ENCODE results near the gene ENOX1.
"Not testable (repeated sequence)": the region's sequence is repeated elsewhere in the genome, so short reads cannot be mapped to it uniquely, and the experiment has no call there.

Gene ENOX1

DNA sequence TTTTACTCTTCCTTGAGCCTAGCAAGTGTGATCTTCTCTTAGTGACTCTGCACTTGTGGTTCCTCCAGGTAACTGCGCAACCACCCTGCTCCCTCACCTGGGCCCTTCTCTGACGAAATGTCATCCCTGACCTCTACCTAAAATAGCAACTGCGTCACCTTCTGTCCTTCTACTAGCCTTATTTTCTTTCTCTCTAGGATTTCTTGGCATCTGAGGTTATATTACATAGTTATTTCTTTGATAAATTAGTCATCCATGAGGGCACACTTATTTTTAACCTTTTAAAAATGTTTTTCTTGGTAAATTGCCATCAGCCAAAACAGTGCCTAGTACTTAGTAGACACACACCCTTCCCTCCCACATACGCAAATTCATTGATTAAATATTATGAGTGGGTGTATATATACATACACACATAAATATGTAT lies 355.5 kb downstream of the ENOX1 start:
- no peak for DNase-seq (ENCODE audit: low read depth)

DNA sequence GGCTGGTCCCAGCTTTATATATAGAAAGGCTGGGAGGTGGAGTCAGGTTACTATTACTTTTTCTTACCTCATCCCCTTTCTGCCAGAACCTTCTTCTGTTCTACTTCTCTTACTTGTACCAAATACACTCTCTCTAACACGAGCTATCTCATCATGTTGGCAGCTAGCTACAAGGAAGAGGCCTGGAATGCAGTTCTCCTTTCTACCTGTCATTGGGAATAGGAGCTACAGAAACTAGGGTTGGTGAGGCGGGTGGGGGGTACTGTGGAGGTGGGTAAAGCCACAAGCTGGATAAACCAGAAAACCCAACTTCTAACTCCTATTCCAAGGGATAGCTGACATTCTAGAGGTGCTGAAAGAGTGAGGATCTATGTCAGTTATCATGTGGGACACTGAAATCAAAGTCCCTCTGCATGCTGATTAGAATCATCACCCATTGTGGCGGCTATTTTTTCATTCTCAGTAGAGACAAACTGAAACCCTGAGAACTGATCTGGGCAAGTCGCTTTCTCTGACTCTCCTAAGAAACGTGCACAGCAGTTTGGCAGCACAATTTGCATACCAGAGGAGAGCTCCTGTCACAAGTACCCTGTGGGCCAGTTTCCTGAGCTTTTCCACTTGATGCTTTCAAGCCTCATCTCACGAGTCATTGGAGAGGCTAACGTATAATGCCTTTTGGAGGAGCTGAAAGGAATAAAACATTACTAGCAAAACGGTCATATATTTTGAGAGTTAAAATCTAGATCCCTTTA lies 358.1 kb downstream of the ENOX1 start:
- DNase-seq (ENCODE audit: low read depth): no peak

DNA sequence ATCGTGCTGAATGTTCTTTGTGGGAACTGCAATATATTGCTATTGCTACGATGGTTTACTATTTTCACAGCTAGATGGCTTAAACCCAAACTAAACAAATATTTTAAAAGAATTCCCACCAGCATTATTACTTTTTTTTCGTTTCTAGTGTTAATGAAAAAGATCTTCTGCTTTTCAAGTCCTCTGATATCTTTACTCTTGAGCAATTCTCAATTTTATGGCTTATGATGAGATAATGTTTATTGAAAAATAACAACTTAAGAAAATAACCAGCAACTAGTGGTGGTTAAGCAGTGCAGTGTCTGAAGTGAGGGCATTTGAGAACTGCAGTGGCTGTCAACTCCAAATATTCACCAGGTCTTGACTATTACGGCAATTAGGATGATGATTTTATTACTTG lies 360.4 kb downstream of the ENOX1 start:
- no peak for DNase-seq (ENCODE audit: low read depth)

DNA sequence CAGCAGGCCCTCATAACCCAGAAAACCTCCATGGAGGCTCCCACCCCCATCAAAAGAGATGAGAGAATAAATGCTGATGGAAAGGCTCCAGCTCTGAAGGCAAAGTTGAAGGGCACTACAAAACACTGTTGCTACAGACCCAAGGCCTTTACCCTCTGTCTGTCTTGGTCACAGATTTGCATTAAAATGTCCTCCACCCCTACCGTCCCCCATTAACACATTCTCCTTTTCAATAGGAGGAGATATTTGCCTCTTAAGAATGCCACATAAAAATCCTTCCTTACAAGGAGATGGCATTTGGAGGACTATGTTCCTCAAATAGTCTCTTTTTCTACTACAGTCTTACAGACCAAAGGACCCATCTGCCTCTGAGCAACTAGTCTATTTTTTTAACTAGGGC lies 361.5 kb downstream of the ENOX1 start:
- DNase-seq (ENCODE audit: low read depth): no peak

DNA sequence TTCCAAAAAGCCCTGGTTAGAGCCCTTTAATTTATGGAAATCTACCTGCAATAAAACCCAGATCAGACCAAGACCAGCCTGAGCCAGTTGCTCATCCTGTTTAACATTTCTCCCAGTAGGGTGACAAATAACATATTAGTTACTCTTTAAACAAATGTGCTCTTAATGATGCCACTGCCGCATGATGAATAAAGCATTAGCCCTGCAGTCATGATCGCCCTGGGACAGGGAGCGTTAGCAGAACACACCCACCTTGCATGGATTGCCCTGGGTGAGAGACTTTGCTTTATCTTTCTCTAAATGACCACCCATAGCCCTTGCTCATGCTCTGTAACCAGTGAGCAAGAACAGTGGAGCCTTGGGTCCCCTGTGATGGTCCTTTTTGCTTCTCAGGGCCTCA lies 362.4 kb downstream of the ENOX1 start:
- no peak for DNase-seq (ENCODE audit: low read depth)

DNA sequence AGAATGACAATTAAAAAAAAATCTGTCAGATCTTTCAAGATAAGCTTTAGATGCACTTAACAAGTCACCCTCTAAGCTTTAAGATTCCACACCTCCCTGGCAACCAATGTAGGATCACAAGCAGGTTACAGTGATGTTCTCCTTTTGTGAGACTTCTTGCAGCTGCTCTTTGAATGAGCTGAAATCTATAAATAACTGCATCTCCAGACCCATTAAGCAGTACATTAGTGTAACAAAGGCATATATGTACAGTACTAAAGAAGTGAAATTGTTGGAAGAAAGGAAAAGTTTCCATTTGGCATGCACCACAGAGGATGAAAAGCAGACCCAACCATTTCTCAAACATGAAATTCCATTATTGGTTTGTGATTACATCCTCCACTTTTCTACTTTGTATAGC lies 364.7 kb downstream of the ENOX1 start:
- DNase-seq (ENCODE audit: low read depth): no peak

DNA sequence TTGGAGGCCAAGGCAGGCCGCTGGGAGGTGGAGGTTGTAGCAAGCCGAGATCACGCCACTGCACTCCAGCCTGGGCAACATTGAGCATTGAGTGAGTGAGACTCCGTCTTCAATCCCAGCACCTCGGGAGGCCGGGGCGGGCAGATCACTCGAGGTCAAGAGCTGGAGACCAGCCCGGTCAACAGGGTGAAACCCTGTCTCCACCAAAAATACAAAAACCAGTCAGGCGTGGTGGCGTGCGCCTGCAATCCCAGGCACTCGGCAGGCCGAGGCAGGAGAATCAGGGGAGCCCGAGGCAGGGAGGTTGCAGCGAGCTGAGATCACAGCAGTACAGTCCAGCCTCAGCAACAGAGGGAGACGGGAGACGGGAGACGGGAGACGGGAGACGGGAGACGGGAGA lies 369.9 kb downstream of the ENOX1 start:
- DNase-seq (ENCODE audit: low read depth): not testable (repeated sequence)

DNA sequence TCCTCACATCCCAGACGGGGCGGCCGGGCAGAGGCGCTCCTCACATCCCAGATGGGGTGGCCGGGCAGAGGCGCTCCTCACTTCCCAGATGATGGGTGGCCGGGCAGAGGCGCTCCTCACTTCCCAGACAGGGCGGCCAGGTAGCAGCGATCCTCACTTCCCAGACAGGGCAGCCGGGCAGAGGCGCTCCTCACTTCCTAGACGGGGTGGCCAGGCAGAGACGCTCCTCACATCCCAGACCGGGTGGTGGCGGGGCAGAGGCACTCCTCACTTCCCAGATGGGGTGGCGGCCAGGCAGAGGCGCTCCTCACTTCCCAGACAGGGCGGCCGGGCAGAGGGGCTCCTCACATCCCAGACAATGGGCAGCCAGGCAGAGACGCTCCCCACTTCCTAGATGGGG lies 370.4 kb downstream of the ENOX1 start:
- not testable (repeated sequence) for DNase-seq (ENCODE audit: low read depth)

DNA sequence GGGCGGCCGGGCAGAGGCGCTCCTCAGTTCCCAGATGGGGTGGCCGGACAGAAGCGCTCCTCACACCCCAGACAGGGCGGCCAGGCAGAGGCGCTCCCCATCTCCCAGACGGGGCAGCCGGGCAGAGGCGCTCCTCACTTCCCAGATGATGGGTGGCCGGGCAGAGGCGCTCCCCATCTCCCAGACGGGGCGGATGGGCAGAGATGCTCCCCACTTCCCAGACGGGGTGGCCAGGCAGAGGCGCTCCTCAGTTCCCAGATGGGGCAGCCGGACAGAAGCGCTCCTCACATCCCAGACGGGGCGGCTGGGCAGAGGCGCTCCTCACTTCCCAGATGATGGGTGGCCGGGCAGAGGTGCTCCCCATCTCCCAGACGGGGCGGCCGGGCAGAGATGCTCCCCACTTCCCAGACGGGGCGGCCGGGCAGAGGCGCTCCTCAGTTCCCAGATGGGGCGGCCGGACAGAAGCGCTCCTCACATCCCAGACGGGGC lies 370.8 kb downstream of the ENOX1 start:
- not testable (repeated sequence) for DNase-seq (ENCODE audit: low read depth)

DNA sequence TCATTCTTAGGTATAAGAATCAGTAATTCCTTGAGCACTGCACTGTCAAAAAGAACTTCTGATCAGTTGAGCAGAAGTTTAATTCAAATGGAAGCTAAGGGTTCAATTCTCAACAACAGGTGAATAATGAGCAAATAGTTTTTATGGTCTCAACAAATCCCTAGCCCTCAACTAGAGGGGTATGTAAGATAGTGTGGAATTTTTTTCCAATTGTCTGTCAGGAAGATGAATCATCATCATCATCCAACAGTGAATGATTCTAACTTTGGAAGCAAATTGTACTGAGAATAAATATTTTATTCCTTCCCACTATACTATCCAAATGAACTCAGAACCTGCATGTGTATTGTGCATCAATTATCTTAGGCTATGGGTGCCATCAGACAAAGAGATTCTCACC lies 372.7 kb downstream of the ENOX1 start:
- DNase-seq (ENCODE audit: low read depth): no peak

DNA sequence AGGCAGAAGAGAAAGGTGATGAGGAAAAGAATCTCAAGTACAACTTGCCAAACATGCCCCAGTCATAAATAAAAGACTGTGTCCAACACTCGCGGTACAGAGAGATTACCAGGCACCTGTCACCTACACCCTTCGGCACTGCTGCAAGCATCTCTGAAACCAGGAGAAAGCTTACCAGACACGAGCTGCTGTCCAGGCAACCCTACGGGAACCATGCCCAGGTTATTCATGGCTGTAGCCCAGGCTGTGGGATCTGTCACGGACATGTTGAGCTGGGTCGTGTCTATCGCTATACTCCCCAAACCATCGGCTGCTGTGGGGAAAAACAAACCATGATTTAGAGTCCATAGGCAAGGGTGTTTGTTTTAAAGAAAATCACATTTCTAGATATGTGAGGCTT lies 375.0 kb downstream of the ENOX1 start:
- DNase-seq (ENCODE audit: low read depth): no peak

DNA sequence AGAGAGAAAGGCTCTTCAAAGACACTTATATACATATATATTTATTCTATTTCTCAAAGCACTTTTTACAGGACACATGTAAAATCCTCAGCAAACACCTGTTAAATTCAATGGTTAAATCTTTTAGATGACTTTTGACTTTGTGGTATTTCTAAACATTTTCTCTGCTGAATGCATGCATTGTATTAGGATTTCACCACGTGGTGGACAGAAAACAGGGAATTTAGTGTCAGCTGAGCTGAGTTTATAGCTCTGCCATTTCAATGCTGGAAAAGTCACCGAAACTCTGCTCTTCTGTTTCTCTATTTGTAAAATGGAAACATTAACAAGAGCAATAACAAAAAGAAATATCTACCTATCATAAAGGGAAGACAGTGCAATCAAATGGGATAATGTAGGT lies 375.6 kb downstream of the ENOX1 start:
- no peak for DNase-seq (ENCODE audit: low read depth)

DNA sequence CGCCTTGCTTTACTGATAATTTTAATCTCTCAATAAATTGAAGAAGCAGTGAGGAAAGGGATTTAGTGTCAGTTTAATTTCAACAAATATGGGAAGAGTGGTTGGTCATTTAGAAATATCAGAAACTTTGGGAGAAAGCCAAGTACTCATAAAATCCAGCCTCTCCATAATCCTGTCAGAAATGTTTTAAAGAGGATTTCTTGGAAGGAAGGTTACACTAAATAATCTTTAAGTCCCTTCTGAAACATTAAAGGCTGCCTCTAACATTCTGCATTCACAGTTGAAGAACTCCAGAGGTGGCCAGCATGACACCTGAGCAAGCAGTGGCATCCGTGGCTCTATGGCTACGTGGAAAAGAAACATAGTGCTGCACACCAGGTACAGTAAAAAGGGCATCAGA lies 378.5 kb downstream of the ENOX1 start:
- no peak for DNase-seq (ENCODE audit: low read depth)

DNA sequence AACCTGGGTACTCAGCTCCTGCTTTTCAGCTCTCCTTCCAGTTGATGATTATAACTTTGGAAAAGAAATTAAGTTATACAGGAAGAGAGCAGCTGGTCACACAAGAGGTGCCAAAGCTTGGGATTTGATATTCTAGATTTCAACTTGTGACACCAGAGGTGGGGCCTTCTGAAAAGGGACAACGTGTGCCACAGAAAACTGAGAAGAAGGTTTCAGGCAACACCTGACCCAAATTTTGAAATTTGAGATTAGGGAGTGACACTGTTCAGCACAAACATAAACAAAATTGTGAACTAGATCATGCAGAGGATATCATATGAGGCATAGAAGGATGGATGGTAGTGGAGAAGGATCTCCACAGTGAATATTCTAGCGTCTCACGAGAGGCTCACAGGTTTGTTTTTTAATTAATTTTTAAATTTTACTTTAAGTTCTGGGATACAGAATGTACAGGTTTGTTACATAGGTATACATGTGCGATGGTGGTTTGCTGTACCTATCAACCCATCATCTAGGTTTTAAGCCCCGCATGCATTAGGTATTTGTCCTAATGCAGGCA lies 379.7 kb downstream of the ENOX1 start:
- no peak for DNase-seq (ENCODE audit: low read depth)

DNA sequence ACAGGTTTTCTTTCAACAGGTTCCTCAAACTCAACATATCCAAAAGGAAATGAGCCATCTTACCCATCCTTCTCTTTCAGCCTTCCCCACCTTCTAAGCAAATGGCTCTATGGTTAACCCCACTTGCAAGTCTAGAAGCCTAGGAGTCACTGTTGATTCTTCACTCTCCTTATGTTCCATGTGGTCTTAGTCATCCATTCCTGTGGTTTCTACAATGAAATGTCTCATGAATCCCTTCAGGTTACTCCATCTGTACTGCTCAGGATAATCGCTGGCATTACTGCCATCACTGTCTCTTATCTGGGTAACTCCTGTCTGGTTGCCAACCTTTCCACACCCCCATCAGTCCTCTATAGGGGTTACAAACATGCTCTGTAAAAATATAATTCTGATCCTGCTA lies 381.3 kb downstream of the ENOX1 start:
- no peak for DNase-seq (ENCODE audit: low read depth)

DNA sequence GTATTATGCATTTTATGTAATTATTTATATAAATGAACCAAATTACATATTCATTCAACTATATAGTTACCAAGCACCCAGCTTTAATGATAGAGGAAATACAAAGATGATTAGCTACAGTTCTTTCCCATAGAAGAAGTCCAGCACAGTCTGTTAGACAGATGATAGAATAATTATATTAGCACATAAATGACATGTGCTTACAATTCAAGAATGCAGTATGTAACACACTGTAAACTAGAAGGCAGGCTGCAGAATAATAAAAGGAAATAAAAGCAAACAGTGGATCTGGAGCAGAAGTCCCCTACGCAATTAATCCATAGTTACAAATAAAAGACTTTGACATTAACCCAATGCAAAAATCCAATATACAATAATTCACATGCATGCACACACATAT lies 384.4 kb downstream of the ENOX1 start:
- no peak for DNase-seq (ENCODE audit: low read depth)

DNA sequence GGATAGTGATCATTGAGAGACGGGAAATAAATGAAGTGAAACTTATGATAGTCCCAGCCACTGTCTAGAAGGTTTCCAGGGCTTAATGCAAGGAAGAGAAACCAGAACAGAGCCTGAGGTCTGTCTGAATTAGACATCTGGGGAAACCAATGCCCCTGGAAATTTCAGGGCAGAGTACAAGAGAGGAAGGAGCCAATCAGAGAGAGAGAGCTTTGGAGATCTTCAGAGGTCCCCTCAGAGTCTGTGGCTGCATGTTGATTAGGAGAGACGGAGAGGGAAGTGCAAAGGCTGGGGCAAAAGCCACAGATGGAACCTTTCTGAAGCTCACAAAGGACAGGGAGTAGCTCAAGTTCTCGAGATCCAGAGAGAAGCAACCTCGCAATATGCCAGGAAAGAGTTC lies 385.4 kb downstream of the ENOX1 start:
- no peak for DNase-seq (ENCODE audit: low read depth)

DNA sequence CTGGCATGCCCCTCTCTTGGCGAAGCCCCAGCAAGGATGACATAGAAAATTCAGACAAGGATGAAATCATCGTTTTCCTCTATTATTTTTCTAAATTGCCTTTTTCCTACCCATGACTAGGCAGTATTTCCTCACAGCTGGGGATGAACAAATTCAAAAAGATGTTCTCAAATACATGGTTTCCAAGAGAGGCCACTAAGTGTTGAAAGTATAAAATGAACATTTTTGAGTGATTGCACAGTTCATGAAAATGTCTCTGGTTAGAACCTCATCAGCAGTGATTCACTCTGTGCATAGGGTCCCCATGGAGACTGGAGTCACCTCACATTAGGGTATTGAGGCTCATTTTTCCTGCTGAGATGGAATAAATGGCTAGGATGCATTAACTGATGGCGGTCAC lies 389.7 kb downstream of the ENOX1 start:
- DNase-seq (ENCODE audit: low read depth): no peak

DNA sequence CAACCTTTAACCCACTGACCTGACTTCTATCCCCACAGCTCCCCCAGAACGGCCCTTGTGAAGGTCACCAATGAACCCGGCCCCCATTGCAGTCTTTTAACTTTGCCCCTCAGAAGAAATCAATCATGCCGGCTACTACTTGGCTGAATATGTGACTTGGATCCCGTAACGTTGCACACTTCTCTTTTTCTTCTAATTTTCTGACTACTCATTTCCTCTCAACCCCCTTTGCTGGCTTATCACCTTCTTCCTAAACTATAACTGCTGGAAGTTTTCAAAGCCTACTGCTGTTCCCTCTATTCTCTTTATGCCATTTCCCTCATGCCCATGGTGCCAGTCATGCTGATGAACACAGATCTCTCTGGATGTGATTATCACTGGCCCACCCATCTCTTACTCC lies 395.7 kb downstream of the ENOX1 start:
- DNase-seq (ENCODE audit: low read depth): no peak

DNA sequence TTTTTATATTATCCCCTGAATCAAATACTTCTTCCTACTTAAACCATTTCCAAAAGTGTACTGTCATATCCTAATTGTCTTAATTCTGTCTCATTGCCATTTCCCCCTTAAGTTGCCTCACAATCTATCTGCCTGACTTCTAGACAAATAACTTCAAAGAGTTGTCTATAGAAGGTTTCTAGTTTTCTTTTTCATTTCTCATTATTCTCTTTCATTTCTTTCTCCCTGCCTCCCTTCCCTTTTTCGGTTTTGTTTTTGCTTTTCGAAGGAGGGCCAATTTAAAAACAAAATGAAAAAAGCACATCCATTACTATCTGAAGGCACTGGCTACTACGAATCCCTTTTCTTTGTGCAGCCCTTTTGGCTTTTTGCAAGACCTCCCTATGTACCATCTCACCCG lies 396.2 kb downstream of the ENOX1 start:
- no peak for DNase-seq (ENCODE audit: low read depth)

DNA sequence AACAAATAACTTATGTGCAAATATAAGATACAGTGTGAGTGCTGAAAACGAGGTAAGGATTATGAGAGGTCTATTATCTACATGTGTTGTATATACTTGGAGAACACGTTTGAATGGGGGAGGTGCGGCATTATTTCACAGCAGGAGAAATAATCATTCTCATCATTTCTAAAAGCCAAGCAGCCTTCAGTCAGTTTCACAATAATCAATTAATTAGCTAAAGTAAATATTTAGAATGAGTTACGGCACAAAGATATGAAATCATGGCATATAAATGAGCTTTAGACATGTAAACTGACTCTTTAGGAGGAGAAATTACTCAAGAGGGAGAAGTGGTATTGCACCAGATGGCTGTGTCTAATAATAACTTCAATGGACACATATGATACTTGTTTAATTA lies 396.8 kb downstream of the ENOX1 start:
- DNase-seq (ENCODE audit: low read depth): no peak

DNA sequence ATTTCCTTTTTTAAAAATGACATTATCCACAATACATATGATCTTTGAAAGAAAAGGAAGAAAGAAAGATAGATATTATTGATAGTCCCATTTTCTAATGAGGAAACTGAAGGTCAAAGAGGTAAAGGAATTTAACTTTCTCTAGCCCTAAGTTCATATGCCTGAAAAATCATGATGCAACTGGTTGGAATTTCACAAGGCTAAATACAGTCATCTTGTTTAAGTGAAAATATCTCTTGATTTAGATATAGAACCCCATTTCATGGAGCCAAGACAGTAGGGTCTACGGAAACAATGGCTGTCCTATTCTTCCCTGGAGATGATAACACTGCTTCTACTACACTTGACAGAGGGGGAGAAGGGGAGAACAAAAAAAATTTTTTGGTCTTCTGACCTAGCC lies 397.2 kb downstream of the ENOX1 start:
- DNase-seq (ENCODE audit: low read depth): no peak

DNA sequence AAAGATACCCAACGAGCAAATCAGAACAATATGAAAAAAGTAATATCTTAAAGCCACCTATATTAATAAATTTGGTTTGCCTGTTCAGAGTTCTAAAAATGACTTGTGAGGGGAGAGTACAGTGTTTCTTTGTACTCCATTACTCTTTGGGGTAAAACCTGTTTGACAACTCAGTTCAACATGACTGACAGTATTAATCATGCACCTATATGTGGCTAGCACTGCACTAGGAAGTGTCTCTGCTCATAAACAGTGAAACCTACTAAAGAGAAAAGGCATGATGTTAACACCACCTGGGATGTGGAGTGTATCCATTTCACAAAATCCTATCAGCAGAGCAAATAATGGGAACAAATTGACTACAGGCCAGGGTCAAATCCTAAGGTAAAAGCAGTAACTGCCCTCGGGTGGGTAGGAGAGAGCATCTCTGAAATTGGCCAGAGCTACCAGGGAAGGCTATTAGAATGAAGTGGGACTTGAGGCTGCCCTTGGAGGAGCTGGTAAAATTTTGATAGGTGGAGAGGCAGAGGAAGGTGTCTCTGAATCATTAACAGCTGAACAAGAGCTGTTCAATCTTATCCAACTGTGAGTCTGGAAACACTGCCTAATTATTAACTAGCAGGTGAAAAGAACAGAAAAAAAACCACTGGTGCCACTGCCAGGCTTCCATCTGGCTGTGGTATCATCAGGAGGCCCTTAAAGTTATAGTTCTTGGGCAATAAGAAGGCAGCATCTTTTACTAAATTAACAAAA lies 398.3 kb downstream of the ENOX1 start:
- no peak for DNase-seq (ENCODE audit: low read depth)

Data from stimulated activated CD4-positive, alpha-beta T cell treated with anti-CD3 and anti-CD28 coated beads, Interleukin-2, amount 100 ng/mL, for 4 hours (primary cell).